Kidney glomerular epithelial cell (primary cell): ENCODE data around the gene C11orf21.
A peak's percentile ranks its signal among the peaks of the same experiment; 100 is the strongest.

Experiments used
- DNase-seq: peaks from one replicate; lab custom pipeline; 2025; lab: John Stamatoyannopoulos, UW

The C11orf21 gene

GRCh38 chr11:2308713-2309112 is 7.0 kb upstream of the C11orf21 start:
- no peak for DNase-seq

DNA sequence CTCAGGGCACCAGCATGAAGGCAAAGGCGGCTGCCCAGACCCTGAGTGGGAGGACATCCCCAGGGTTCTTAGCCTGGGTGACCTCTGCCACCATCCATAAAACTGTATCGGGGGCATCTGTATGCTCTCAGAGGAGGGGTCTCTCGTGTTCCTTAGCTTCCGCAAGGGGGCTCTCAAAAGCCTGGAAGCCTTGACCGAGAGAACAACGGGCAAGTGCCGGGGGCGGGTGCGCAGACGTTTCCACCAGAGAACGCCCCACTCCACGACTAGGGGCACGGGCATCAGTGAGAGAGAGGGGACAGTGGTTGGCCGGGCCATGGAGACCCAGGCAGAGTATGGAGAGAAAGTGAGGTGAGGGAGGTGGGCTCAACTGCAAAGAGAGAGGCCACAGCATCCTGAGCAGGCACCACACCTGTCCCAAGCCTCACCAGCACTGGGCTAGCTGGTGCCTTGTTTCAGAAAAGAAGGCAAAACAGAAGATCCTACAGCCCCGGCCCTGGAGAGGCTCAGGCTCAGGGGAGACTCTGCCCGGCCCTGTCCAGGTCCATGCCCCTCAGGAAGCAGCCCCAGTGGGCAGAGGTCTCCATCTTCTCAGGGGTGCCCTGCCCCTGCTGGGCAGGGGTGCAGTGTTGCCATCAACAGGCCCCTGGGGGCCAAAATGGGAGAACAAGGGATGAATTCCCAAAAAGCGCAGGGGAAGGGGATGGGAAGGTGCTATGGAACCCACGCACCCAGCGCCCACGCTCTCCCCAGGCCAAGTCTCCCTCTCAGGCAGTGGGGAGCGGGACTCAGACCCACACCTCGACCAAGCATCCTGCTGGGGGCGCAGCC is 6.0 kb upstream of the C11orf21 start:
- no peak for DNase-seq

- DNase-seq = no peak
Measured at GRCh38 chr11:2306877-2307500, 5.3 kb upstream of the C11orf21 start.

DNA sequence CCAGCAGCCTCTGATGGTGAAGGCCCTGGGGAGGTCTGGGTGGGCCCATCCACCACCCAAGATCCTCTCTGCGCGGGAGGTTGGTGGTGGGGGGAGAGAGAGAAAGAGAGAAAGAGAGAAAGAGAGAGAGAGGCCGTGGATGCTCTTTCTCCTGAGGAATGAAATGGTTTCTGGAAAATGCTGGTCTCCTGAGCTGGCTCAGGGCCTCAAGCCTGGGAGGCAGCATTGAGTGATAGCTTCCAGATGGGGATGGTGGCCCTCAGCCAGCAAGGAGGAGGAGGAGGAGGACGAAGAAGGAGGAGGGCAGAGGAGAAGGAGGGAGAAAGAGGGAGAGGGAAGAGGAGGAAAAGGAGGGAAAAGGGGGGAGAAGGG is 4.7 kb upstream of the C11orf21 start:
- no peak for DNase-seq

- DNase-seq = no peak
Measured at GRCh38 chr11:2305788-2306451, 4.2 kb upstream of the C11orf21 start.

DNA sequence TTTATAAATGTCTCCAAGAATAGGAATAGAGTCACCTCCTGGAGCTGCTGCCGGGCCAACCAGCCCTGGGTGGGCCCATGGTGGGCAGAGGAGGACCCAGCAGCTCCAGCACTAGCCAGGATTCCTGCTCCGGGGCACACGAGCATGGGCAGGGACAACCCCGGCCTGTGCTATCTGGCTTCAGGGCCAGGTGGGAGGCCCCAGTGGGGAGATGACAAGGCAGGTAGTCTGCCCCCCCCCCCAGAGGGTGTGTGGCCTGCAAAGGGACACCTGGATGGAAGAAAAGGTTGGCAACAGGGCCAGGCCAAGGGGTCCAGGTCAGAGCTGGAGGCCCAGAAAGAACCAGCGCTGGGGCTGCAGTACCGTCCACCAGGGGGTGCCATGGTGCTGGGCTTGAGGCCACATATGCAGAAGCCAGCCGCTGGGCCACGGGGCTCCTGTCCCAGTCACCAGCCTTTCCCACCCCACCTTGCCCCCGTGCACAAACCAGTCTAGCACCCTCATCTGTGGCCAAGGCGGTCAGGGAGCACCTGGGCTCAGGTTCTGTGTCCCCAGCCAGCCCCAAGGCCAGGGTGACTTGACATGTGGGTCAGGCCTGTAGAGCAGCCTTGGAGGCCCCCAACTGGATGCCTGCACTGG is 3.5 kb upstream of the C11orf21 start:
- DNase-seq = peak; percentile 60

- DNase-seq = no peak
Measured at GRCh38 chr11:2304506-2305139, 2.9 kb upstream of the C11orf21 start.

DNA sequence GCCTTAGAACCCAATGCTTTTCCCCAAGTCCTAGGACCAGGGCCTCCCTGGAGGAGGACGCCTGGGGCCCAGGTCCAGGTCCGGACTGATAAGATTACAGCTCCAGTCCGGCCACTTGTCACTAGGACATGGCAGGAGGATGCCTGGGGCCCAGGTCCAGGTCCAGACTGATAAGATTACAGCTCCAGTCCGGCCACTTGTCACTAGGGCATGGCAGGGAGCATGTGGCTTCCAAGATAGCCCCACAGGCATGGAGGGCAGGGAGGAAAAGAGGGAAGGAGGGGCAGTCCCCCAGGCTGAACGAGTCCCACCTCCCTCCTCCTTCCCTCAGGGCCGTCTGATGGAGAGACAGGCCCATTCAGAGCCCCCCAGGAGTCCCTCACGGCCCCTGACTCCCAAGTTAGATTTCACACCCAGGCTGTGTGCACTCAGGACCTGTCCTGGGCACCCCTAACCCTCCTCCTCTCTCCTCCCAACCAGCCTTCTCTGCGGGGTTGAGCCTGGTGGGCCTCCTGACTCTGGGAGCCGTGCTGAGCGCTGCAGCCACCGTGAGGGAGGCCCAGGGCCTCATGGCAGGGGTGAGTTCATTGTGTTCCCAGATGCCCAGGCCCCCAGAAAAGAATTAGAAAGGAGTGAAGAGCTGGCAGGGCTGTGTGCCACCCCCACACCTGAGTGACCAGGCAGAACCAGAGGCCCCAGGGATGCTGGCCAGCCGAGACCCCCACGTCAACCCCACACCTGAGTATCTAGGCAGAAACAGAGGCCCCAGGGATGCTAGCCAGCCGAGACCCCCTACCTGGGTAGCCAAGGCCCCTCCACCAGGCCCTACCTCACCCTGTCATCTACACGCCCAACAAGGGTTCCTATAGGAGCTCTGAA is 2.1 kb upstream of the C11orf21 start:
- no peak for DNase-seq

GRCh38 chr11:2302896-2303626 is 1.3 kb upstream of the C11orf21 start:
- no peak for DNase-seq

- no peak for DNase-seq
Measured at GRCh38 chr11:2302306-2302895, 683 bp upstream of the C11orf21 start.

DNA sequence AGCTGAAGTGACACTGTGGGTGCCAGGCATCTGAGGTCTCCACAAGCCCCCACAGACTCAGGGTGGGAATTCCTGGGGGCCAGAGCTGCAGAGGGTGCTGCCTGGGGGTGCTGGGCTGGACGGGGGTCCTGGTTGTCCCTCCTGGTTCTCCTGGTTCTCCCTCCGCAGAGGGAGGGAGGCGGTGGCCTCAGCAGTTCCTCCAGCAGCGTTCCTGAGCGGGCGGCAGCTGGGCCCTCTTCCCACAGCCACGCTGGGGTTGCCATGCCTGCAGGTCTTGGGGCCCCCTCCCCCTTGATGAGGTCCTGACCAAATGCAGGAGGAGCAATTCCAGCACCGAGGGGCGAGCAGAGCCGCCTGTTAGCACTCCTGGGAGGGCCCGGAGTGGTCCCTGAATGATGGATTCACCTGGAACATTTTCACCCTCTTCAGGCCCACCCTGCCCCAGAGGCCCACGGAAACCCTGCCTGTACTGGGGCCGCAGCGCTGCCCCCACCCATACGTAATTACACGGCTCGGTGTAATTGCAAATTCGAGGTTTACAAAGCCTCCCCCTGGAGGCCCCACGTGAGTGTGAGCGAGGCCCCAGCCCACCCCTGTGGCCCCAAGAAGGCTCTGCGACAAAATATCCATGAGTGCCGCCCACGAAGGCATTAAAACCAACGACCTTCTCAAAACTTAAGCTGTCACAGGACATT is 635 bp downstream of the C11orf21 start:
- no peak for DNase-seq

DNA sequence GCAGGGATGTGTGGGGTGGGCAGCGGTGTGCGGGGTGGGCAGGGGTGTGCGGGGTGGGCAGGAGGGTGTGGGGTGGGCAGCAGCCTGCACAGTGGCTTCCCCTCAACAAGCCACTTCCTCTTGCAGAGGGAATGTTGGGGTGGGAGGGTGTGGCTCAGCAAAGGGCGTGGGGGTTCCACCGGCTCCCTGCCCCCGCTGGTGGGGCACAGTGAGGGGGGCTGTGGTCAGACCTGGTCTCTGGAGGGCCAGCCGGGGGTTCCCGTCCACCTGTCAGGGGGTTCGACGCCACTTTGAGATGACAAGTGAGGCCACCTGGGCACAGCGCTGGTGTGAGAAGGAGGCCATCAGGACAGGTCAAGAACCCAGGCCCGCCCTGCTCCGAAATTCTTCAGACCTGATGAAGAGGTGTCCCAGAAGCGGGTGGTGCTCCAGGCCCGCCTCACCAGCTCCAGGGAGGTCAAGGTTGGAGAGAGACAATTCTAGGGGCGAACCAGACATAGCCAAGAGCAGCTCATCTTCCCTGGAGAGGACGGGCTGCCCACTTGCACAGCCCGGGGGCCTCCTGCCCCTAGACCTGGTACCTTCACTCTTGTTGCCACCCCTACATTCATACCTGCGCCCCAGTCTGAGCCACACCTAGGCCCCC is 1.3 kb downstream of the C11orf21 start:
- no peak for DNase-seq

DNA sequence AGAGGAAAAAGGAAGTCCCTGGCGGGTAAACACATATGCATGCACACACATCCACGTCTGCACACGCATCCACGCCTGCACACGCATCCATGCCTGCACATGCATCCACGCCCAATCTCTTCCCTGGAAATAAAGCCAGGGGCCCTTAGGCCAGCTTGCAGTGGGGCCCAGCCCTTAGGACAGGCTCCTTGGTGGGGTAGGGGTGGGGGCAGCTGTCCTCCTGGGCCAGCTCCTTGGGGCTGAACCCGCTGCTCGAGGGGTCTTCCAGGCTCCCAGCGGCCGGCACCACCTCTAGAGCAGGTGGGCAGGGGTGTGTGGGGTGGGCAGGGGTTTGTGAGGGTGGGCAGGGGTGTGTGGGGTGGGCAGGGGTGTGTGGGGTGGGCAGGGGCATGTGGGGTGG is 1.9 kb downstream of the C11orf21 start:
- DNase-seq = no peak

DNA sequence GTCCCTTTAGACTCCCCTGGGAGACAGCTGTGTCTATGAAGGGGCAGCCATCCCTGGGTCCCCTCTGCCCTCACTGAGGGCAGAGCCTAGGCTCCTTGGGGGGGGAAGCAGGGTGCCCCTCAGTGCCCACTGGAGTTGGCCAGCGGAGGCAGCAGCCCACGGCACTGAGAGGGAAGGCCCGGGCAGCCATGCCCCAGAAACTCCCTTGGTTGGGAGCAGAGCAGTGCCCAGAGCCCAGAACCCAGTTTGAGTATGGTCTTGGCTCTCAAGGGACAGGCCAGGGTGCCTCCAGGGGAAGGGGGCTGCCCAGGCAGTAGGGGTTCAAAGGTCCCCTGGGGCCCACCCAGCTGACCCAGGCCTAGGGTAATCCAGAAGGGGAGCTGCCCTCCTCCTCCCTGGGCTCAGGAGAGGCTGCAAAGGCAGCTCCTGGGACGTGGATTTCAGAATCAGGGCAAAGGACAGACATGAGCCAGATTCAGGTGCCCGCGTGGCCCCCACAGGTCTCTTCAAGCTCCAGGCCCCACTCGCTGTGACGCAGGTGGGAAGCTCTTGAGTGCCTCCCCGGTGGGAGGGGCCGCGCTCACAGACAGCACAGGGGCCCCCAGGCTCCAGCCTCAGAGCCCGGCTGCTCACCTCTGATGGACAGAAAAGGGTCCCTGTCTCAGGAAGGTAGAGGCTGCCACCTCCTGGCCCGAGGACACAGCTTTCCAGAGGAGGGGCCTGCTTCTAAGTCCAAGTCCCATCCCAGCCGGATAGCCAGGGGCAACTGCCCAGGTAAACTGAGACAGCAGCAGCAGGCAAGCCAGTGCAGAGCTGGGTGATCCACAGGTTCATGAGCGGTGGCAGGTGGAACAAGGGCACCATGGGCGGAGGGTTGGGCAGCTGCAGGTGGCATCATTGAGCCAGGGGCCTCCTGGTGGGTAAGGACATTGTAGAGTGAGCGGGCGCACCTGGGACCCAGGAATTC is 2.6 kb downstream of the C11orf21 start:
- no peak for DNase-seq

DNA sequence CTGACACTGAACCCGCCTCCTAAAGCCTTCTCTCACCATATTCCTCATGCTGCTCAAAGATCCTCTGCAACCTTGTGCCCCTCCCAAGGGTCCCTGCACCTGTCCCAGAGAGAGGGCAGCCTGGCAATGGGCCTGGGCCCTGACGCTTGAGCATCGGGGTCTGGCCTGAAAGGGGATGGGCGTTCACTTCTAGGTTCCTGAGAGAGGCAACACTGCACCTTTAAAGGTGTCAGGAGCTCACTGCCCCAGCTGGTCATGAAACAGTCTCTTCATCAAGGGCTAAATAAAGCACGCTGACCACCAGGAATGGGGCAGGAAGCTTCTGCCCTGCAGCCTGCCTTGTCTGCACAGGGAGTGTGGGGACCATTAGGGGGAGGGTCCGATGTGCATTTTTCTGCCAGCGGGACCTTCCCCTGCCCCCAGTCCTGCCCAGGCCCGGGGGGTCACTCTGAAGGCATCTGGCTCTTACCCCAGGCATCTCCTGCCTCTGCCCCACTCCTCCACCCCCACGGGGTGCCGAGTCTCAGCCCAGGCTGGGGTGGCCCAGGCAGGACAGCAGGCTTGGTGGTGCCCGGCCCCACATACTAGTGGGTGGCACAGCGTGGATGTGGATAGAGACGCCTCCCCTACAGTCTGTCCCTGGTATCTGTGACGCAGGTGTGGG is 3.5 kb downstream of the C11orf21 start:
- no peak for DNase-seq

GRCh38 chr11:2297623-2298030 is 4.1 kb downstream of the C11orf21 start:
- no peak for DNase-seq

DNA sequence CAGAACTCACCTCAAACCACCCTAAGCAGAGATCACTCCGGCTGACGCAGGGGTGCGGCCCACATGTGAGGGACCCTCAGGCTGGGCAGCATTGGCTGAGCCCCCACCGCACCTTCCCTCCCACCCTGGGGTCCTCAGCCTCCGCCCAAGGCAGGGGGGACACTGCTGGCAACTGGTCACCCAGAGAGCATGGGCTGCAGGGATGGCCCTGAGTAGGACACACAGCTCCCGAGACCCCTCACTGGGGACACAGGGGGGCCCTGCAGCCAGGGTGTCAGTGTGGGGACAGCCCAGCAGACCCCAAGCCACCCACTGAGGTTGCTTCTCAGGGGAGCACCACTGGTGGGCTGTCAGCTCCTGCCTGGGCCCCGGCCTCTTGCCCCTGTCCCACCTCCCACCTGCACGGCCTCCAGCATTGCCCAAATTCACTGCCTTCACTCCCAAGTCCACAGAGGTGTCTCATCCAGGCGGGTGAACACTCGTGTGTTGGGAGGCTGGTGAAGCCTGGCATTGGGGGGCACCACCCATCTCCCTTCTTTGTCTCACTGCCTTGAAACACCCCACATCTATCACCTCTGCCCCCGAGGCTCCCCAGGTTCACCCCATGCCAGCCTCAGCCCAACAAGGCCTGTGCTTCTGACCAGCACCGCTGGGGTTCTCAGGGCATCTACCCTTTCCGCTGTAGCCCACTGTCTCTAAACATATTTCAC is 4.7 kb downstream of the C11orf21 start:
- no peak for DNase-seq
